OCI-LY1 (cell line): ENCODE data around the gene RPS6KA2.
"Not testable (repeated sequence)": the region's sequence is repeated elsewhere in the genome, so short reads cannot be mapped to it uniquely, and the experiment has no call there.

Source experiments
- CTCF ChIP-seq: fragments of 200-600 bp; sonication (generic), shearing (Covaris generic); IDR thresholded peaks from 2 replicates; pipeline ENCODE4 v1.5.1; 2017; ENCODE audit warnings: mild to moderate bottlenecking, antibody characterized with exemption, low read length, moderate library complexity, mixed read lengths
- EZH2 ChIP-seq: fragments of 200-600 bp; sonication (generic), shearing (Covaris generic); IDR thresholded peaks from 2 replicates; pipeline ENCODE4 v1.8.0; 2017; ENCODE audit warnings: borderline replicate concordance, mixed run types, mild to moderate bottlenecking, antibody characterized with exemption, low read length, moderate library complexity, mixed read lengths

DNA sequence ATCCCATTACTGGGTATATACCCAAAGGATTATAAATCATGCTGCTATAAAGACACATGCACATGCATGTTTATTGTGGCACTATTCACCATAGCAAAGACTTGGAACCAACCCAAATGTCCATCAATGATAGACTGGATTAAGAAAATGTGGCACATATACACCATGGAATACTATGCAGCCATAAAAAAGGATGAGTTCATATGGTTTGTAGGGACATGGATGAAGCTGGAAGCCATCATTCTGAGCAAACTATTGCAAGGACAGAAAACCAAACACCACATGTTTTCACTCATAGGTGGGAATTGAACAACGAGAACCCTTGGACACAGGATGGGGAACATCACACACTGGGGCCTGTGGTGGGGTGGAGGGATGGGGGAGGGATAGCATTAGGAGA, 98.0 kb downstream of the RPS6KA2 start:
- TF ChIP-seq CTCF, EZH2: not testable (repeated sequence)
